Measurements from ENCODE around the gene UBE2D2.

The UBE2D2 gene

GRCh38 chr5:139660923-139661814, 100.0 kb downstream of the UBE2D2 start:
- DNase-seq, result no peak

- DNase-seq, result peak in 1 of 5 experiments; percentile 43
Measured at GRCh38 chr5:139662617-139663016, 101.5 kb downstream of the UBE2D2 start.

GRCh38 chr5:139663207-139664085, 102.3 kb downstream of the UBE2D2 start:
- DNase-seq, result no peak

- no peak for DNase-seq
Measured at GRCh38 chr5:139664086-139664693, 103.1 kb downstream of the UBE2D2 start.

GRCh38 chr5:139664727-139665351, 103.7 kb downstream of the UBE2D2 start:
- no peak for DNase-seq

- DNase-seq, result no peak
Measured at GRCh38 chr5:139665626-139666025, 104.5 kb downstream of the UBE2D2 start.

GRCh38 chr5:139666551-139666950, 105.4 kb downstream of the UBE2D2 start:
- DNase-seq, result no peak

GRCh38 chr5:139667001-139667729, 106.0 kb downstream of the UBE2D2 start:
- peak in 1 of 5 experiments; percentile 70 for DNase-seq

GRCh38 chr5:139667730-139668063, 106.6 kb downstream of the UBE2D2 start:
- no peak for DNase-seq

GRCh38 chr5:139668064-139668880, 107.1 kb downstream of the UBE2D2 start:
- DNase-seq, result peak in 2 of 5 experiments; percentile 21 to 54

- DNase-seq, result no peak
Measured at GRCh38 chr5:139668924-139669661, 108.0 kb downstream of the UBE2D2 start.

GRCh38 chr5:139669662-139670368, 108.7 kb downstream of the UBE2D2 start:
- DNase-seq, result peak in 1 of 5 experiments; percentile 36

GRCh38 chr5:139670369-139671095, 109.4 kb downstream of the UBE2D2 start:
- DNase-seq, result peak in 1 of 5 experiments; percentile 41

GRCh38 chr5:139671096-139671841, 110.1 kb downstream of the UBE2D2 start:
- DNase-seq, result no peak

- DNase-seq, result no peak
Measured at GRCh38 chr5:139675213-139675612, 114.1 kb downstream of the UBE2D2 start.

GRCh38 chr5:139675825-139676224, 114.7 kb downstream of the UBE2D2 start:
- DNase-seq, result no peak

- no peak for DNase-seq
Measured at GRCh38 chr5:139676406-139676805, 115.3 kb downstream of the UBE2D2 start.
